Measurements from ENCODE around the gene HVCN1.

Gene HVCN1

GRCh38 chr12:110694330-110694901 is 5.5 kb upstream of the HVCN1 start:
- no peak overlapping the region for H3K4me3 ChIP-seq (ENCODE audit: low read depth, low read length)
- in situ Hi-C loops (cut with HindIII; ENCODE audit: low sequenced_read_pairs), result no loop called here
- no peak for DNase-seq (ENCODE audit: low read depth)
- TF ChIP-seq CTCF (IDR thresholded peaks at IDR 0.05; ENCODE audit: low read depth, low read length, missing control alignments), result no peak

- DNase-seq (ENCODE audit: low read depth), result no peak
- in situ Hi-C loops (cut with HindIII; ENCODE audit: low sequenced_read_pairs), result no loop called here
These were observed 4.8 kb upstream of the HVCN1 start for GRCh38 chr12:110693731-110694130.

GRCh38 chr12:110690127-110690430 is 1.2 kb upstream of the HVCN1 start:
- DNase-seq (ENCODE audit: low read depth), result no peak
- no peak overlapping the region for H3K4me3 ChIP-seq (ENCODE audit: low read depth, low read length)
- in situ Hi-C loops (cut with HindIII; ENCODE audit: low sequenced_read_pairs), result no loop called here
- TF ChIP-seq CTCF (IDR thresholded peaks at IDR 0.05; ENCODE audit: low read depth, low read length, missing control alignments), result no peak

More at GRCh38 chr12:110693731-110694130, 4.8 kb upstream of the HVCN1 start:
- H3K4me3 ChIP-seq (ENCODE audit: low read depth, low read length), result no peak overlapping the region
- no peak for TF ChIP-seq CTCF (IDR thresholded peaks at IDR 0.05; ENCODE audit: low read depth, low read length, missing control alignments)

- TF ChIP-seq CTCF (IDR thresholded peaks at IDR 0.05; ENCODE audit: low read depth, low read length, missing control alignments), result no peak
- no peak for DNase-seq (ENCODE audit: low read depth)
- in situ Hi-C loops (cut with HindIII; ENCODE audit: low sequenced_read_pairs), result no loop called here
- H3K4me3 ChIP-seq (ENCODE audit: low read depth, low read length), result peak overlapping the region; percentile 51
These were observed 589 bp upstream of the HVCN1 start for GRCh38 chr12:110689281-110690126.

GRCh38 chr12:110687396-110688169 is 1.3 kb downstream of the HVCN1 start:
- H3K4me3 ChIP-seq (ENCODE audit: low read depth, low read length), result no peak overlapping the region
- in situ Hi-C loops (cut with HindIII; ENCODE audit: low sequenced_read_pairs), result no loop called here
- TF ChIP-seq CTCF (IDR thresholded peaks at IDR 0.05; ENCODE audit: low read depth, low read length, missing control alignments), result no peak
- no peak for DNase-seq (ENCODE audit: low read depth)

GRCh38 chr12:110686294-110686903 is 2.5 kb downstream of the HVCN1 start:
- no peak for TF ChIP-seq CTCF (IDR thresholded peaks at IDR 0.05; ENCODE audit: low read depth, low read length, missing control alignments)
- in situ Hi-C loops (cut with HindIII; ENCODE audit: low sequenced_read_pairs), result no loop called here

More at GRCh38 chr12:110686294-110686903, 2.5 kb downstream of the HVCN1 start:
- no peak for DNase-seq (ENCODE audit: low read depth)
- H3K4me3 ChIP-seq (ENCODE audit: low read depth, low read length), result no peak overlapping the region

Data from astrocyte of the cerebellum (primary cell).